ENCODE data around the gene NRROS.
A peak's percentile ranks its signal among the peaks of the same experiment; 100 is the strongest.
"Not testable (repeated sequence)": the region's sequence is repeated elsewhere in the genome, so short reads cannot be mapped to it uniquely, and the experiment has no call there.

NRROS gene
- total RNA-seq = 8.9 to 12.1 reads per million in 2 donors

DNA sequence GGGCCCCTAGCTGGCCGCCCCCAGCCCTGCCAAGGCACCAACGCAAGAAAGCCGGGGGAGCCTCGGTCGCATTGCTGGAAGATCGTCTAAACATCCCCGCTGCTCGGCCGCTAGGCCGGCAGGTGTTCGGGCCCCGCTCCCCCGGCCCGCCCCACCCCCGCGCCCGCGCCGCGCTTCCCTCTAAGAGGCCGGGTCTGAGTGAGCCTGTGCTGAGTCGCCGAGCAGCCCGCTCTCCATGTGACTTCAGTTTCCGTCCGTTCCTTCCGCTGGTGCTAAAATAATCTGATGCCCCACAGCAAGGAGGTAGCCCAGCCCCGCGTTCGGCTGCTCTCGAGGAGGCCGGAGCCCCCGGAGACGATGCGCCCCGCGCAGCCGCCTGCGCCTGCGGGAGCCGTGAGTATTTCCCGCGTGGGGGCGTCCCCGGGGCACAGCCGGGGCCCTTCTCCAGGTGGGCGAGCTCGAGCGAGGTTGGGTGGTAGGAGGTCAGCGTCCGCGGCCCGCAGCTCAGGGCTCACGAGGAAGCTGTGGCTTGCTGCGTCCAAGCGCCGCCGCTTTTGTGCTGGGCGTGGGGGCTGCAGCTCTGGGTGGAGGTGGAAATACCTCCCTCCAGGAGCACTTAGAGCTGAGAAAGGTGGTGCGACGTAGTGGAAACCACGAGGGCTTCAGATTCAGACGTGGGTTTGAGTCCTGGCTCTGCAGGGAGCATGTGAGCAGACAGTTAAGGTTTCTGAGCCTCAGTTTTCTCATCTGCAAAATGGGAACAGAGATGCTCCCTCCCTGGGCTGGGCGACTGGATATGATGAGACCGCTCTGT, at the start of gene NRROS:
Gene NRROS, plus strand, starts transcription at position 212 of the 814 bp plus-strand sequence. CDS start 14,846 bp downstream, outside the sequence.
- peak; percentile 53 for DNase-seq

DNA sequence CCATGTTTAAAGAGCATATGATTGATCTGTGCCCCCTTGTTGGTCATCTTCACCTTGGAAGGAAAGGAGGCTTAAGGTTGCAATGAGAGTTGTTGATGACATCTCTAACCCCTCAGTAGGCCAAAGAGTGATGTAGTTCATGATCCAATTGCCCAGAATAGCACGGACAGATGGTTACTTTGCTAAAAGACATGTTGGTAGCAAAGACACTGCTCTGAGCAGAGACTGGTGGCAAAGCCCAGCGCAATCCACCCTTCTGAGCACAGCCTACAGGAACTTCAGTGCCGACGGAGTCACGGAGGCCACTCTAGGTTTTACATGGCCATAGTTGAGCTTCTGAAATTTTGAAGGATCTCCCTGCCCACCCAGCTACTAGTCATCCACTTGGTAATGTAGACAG, 49.2 kb upstream of the NRROS start:
- DNase-seq = no peak

DNA sequence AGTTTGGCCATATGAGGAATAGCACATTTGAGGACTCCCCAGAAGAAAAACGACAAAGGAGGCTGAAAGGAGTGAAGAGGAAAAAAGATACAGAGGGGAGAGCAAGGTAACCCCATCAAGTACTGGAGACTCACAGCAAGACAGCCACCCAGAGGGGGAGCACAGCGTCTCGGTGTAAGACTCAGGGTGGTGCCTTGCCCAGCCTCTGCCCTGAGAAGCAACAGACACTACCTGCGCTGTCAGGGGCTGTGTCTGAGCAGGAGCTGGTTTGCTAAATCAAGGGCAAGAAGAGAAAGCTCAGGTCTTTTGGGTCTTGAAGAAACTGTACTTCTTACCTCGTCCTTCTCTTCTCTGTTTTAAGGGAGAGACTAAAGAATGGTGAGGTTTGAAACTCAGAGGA, 43.1 kb upstream of the NRROS start:
- no peak for DNase-seq

DNA sequence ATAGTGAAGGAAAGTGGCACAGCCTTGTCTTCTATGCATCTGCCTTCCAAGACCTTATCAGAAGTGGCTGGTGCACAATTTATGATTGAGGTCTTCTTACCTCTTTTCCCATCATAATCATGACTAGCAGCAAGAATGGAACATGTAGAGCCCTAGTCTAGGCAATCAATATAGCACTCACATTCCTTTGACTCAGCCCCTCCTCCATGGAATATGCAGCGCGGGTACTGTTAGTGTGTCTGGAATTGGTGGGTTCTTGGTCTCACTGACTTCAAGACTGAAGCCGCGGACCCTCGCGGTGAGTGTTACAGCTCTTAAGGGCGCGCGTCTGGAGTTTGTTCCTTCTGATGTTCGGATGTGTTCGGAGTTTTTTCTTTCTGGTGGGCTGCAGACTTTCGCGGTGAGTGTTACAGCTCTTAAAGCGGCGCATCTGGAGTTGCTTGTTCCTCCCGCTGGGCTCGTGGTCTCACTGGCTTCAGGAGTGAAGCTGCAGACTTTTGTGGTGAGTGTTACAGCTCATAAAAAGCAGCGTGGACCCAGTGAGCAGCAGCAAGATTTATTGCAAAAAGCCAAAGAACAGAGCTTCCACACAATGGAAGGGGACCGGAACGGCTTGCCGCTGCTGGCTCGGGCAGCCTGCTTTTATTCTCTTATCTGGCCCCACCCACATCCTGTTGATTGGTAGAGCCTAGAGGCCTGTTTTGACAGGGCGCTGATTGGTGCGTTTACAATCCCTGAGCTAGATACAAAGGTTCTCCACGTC, 41.3 kb upstream of the NRROS start:
- DNase-seq = not testable (repeated sequence)

DNA sequence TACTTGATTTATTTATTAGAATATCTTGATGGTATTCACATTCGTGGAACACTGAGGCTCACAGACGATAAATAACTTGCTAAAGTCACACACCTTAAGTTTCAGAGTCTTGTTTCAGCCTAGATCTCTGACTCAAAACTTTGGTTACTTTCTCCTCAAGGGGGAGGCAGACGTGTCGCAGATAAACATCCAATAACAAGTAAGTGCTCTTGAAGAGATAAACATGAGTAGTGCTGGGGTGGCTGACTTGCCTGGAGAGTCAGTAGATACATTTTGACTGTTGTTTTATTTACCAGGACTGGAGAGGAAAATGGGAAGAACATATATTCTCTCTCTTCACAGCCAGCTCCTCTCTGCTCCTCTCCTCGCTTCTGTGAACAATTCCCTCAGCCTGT, 39.8 kb upstream of the NRROS start:
- DNase-seq = no peak

DNA sequence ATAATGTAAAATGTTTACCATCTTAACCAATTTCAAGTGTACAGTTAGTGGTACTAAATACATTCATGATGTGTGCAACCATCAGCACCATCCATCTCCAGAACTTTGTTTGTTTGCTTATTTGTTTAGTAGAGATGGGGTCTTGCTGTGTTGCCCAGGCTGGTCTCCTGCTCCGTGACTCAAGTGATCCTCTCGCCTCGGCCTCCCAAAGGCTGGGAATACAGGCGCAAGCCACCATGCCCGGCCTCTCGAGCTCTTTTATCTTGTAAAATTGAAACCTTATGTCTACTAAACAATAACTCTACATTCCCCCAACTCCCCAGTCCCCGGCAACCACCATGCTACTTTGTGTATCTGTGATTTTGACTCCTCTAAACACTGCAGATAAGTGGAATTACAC, 39.1 kb upstream of the NRROS start:
- DNase-seq = no peak

DNA sequence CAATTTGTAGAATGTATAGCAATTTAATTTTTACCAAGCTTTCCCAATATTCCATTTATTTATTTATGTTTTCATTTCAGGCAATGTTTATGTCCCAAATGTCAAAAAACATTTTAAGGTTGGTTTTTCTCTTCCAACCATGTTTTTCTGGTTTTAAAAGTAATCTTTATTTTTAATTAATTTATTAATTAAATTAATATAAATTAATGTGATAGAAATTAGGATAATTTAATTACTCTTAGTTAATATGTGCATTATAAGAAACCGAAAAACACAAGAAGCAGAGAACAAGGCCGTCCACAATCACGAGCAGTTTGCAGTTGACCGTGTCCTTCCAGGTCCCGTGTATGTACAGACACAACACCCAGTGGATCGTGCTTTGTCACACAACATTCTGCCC, 36.8 kb upstream of the NRROS start:
- DNase-seq = no peak

DNA sequence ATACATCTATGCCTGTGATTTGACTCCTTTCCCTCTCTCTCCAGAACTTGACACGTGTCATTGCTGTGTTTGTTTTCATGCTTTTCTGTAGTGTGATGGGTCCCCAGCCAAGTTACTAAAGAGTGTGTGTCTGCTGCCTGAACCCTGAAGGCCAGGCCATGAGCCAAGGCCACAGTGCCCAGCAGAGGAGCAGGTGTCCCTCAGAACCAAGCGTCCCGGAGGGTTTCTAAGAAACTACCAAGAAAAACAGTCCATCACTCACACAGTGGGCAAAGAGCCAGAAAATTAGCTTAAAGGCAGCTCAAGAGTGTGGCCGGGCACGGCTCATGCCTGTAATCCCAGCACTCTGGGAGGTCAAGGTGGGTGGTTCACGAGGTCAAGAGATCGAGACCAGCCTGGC, 35.8 kb upstream of the NRROS start:
- no peak for DNase-seq

DNA sequence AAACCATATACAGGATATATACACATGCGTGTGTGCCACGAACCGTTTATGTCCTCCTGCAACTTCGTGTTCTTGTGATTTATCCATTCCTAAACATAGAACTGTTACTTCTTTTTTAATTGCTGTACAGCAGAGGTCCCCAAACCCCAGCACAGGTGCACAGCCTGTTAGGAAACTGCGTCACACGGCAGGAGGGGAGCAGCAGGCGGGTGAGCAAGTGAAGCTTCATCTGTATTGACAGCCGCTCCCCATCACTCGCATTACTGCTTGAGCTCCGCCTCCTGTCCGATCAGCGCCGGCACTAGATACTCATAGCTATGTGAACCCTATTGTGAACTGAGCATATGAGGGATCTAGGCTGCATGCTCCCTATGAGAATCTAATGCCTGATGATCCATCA, 34.9 kb upstream of the NRROS start:
- no peak for DNase-seq

DNA sequence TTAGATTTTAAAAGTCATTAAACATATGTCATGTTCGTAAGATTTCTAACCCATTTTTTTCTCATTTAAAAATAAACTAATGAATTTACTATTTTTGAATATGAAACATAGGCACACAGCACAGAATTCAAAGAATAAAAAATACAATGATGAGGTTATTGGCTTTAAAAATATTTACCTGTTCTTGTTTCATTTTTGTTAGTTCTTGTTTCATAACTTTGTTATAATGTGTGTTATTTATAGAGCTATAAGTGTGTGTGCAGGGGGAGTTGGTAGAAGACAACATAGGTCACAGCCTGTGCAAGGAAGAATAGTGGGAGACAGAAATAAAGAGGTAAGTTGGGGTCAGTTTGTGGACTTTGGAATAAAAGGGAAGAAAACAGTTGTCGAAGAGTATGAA, 30.8 kb upstream of the NRROS start:
- no peak for DNase-seq

DNA sequence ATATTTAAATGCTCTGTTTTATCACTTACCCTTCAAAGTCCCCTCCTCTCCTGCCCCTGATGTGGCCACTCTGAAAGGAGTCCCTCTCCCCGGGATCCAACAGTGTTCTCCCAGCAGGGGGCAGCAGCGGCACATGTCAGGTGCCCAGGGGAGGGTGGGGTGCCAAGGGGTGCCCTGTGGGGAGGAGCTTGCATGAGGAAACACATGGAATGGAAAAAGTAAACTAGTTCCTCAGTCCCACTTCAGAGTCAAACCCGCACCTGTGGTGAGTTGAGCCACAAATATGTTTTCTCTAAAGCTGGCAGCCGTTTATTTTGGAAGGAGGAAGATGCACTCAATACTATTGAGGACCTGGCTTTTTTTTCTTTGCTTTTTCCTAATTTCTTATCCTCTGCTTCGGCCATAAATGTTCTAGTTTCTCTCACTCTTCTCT, 30.1 kb upstream of the NRROS start:
- peak; percentile 59 for DNase-seq

DNA sequence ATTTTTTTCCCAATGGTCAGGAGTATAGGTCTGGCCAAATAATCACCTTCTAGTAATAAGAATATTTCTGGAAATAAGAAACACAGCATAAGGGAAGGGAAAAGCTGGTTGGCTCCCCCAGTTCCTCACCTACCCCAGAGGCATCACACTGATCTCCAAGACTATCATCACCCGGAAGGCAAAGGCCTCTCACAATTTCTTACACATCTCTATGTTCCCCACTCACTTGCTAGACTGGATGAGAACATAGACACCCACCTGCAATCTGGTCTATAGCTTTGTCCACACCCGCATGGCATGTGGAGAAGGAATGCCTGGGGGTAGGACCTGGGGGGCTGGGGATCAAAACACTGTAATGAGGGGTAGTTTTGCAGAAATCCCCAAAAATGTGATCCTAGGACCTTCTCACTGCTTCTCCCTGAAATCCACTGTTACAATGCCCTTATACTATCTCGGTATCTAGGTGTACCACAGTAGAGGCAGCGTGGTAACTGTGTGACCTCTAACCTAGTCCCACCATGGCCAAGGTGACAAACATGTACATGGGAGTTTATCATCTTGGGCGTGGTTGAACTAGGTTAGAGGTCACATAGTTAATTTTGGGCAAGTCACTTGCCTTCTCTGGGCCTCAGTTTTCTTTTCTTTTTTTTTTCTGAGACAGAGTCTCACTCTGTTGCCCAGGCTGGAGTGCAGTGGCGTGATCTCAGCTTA, 29.5 kb upstream of the NRROS start:
- DNase-seq = no peak

DNA sequence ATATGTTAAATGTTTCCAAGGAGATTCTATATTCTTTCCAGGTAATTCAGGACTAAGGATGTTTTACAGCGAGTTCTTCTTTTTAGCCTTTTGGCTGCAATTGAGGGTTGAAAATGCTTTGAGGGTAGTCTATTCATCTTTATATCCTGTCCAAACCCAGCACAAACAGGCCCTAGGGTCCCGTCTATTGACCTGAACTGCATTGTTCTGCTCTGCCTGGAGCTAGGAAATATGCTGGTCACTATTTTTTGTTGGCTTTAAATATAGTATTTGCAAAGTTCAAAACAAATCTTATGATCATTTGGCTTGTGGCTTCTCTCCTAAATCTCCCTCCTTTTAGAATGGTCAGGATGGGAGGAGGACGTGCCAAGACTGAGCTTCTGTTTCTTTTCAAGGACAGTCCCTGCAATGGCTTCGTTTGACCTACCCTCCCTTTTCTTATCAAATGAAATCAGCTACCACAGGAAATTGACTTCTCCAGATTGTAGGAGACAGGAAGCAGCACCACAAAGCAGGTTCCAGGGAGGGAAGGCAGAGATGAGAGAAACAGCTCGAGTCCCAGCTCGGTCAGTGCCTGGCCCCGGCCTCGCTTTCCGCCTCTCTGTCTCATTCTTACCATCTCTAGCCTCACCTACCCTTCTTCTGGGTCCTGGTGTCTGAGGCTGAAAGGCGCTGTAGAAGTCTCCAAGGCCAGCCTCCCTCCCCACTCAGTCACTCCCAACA, 27.6 kb upstream of the NRROS start:
- DNase-seq = no peak

DNA sequence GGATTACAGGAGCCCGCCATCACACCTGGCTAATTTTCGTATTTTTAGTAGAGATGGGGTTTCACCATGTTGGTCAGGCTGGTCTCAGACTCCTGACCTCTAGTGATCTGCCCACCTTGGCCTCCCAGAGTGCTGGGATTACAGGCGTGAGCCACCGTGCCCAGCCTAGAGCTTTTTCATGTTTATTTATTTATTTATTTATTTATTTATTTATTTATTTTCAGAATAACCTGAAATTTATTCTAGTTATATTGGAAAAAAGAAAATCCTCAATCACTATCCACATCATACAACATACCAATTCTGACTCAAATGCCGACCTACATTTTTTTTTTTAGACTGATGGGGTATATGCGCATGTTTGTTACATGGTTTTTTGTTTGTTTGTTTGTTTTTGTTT, 24.3 kb upstream of the NRROS start:
- DNase-seq = not testable (repeated sequence)

DNA sequence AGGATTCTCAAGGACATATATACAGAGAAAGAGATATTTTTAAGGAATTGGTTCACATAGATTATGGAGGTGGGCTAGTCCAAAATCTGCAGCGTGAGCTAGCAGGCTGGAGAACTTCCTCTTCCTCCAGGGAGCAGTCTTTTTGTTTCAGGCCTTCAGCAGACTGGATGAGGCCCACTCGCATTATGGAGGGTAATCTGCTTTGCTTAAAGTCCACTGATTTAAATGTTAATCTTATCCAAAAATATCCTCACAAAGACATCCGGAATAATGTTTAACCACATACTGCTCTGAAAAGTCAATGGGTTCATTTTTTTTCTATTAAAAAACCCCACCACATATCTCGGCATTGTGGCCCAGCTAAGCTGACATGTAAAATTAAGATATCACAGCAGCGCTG, 22.2 kb upstream of the NRROS start:
- DNase-seq = no peak

DNA sequence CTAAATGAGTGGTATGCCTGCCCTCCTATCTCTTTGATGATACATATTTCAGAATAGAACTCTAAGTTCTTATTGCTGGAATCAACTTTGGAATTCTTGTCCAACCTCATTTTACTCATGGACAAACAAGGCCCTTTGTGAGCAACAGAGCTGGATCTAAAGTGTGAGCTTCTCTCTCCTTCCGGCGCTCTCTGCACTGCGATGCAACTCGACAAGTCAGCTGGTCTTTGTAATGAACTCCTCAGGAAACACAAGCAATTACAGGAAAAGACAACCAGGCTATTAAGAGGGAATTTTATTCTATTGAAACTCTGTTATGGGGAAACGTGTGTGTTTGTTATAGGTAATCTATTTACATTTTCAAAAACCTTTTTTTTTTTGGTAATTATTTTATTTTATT, 20.3 kb upstream of the NRROS start:
- no peak for DNase-seq

DNA sequence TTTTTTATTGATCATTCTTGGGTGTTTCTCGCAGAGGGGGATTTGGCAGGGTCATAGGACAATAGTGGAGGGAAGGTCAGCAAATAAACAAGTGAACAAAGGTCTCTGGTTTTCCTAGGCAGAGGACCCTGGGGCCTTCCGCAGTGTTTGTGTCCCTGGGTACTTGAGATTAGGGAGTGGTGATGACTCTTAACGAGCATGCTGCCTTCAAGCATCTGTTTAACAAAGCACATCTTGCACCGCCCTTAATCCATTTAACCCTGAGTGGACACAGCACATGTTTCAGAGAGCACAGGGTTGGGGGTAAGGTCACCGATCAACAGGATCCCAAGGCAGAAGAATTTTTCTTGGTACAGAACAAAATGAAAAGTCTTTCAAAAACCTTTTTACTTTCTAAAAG, 19.9 kb upstream of the NRROS start:
- not testable (repeated sequence) for DNase-seq

DNA sequence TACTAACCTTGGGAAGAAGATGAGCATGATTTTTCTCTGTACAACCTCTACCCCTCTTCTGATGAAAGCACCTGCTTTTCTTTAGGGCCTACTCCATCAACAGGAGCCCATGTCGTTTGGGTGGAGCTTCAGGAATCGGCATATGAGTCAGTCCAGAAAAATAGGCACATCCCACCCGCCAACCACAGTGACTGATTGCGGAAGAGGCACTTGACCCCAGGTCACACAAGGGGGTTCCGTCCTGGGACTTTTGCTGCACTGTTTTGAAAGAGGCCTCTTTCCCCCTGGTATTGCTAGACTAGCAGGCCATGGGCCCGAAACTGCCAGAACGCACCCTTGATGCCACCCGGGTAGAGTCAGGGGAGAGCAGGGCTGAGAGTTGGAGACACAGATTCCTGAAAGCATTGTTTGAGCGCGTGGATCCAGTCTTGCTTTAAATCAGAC, 19.3 kb upstream of the NRROS start:
- DNase-seq = no peak

DNA sequence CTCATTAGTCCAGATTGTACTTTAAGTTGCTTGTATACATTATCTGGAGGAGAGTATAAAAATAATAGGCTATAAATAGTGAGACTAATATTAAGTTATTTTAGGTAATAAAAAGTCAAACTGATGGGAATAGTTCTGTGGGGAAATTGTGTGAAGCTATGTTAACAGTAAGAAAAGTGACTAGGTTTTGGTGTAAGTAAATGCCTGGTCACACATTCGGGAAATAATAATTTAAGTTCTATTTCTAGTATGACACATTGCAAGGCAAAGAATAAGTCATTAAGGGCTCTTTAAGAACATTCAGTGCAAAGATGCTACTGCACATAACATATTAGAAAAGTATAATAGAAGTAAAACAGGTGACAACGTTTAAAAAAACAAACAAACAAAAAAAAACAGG, 18.8 kb upstream of the NRROS start:
- DNase-seq = no peak

DNA sequence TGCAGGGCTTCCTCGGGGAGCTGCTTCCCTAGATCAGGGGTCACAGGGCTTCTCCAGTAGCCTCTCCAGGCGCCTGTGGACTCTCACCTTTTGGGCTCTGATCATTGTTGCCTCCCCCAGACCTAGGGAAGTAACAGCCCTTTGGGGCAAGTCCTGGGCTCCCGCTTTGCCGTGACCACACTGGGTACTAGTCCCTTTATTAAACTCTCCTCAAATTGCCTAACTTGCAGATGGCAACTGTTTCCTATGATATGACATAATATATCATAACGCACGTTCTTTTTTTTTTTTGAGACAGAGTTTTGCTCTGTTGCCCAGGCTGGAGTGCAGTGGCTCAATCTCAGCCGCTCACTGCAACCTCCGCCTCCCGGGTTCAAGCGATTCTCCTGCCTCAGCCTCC, 17.9 kb upstream of the NRROS start:
- DNase-seq = no peak

DNA sequence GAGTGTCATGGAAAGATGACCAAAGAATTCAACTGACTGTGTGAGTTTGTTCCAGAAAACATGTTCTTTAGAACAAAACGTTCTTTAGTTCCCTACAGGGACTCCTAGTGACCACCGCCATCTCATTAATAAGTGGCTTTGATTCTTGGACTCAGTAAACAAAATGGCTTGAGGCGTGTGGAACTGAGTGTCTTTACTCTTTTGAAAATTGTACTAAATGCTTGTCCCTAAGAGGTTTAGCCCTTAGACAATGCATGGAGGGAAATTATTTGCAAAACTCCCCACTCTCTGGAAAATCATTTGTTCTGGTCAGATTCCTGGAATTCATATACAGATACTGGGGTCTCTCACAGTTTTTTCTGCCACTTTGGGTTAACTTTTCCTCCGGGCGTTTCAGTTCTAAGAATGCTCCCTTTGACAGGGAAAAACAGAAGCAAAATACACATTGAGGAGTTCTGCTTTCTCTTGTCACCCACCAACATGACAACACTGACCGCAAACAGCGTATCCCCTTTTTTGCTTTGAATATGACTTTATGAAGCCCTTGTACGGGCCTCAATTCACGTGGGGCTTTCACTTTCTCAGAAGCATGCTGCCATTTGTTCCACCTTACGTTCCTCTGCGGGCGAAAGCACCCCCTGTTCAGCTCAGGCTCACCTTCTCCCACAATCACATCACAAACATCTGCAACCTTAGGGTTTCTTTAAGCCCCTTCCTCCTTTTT, 15.3 kb upstream of the NRROS start:
- no peak for DNase-seq

DNA sequence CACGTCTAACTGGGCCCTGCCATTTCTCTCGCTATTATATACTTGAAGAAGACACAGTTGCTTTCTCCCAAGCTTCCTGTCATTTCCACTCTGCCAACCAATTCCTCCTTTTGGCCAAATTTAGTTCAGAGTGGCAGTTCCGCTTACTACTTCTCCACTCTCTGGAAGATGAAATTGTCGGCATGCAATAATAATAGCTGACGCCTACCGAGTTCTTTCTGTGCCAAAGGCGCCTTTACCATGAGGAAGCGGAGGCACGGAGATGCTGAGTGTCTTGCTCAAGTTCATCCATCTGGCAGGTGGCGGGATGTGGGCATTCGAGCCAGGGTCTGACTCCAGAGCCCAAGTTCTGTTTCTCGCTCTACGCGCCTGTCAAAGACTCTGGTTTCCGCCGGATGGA, 14.6 kb upstream of the NRROS start:
- no peak for DNase-seq

Data from activated gamma-delta T cell (primary cell).